HepG2 (cell line): ENCODE data around the gene ZMIZ1. TPM values are rescaled to one million over a fixed set of nuclear protein-coding genes. Genes with fewer than 3 reads are reported as not detected.

Source experiments
- ATAC-seq: fragments of 200-7000 bp; cut with Tn5 transposase; 3 replicates; pipeline ENCODE4 v1.9.1; 2020; ENCODE audit warnings: mild to moderate bottlenecking, moderate library complexity
- BruUV-seq: library from RNA; stranded (reverse); fragments of 400-500 nt; replicated peaks from 2 replicates; lab custom pipeline; 2021; lab: Mats Ljungman, UMichigan
- CTCF ChIA-PET: fragments of 300-600 bp; formaldehyde crosslinking; extraction: SDS; loops from one replicate; lab custom pipeline; 2021; ENCODE audit warnings: low total read pairs, inconsistent platforms, low intra/inter-chr PET ratio; lab: Yijun Ruan, JAX
- POLR2A ChIA-PET: fragments of 350-600 bp; sonication (Branson Sonifier 250); formaldehyde crosslinking; loops from one replicate; lab custom pipeline; 2020; ENCODE audit warnings: antibody characterized with exemption, inconsistent platforms; lab: Yijun Ruan, JAX
- DNase-seq: peaks from one replicate; pipeline ENCODE4 v3.0.0-alpha.2; 2015; ENCODE audit warnings: low spot score
- FAIRE-seq: peaks from 3 replicates; lab custom pipeline; 2011; peaks lifted over from hg19 to GRCh38; lab: Jason Lieb, UNC
- H2AFZ ChIP-seq: one replicate; pipeline ENCODE4 v1.6.1; 2011; ENCODE audit warnings: low read length, inconsistent platforms
- H3K27ac ChIP-seq: fragments of 300-600 bp; 3 replicates; pipeline ENCODE4 v1.8.0; 2011; ENCODE audit warnings: mixed run types, mild to moderate bottlenecking, mixed read lengths, low read length, inconsistent platforms; ENCODE audit not compliant: insufficient read depth; ENCODE audit errors: extremely low read length
- H3K27me3 ChIP-seq, 2 experiments: fragments of 200-600 bp in 1 of 2; 2 replicates in 1 of 2; 3 replicates in 1 of 2; pipeline versions ENCODE4 v1.6.0 to v1.8.0; 2011; ENCODE audit warnings: low read length in 2 of 2, mild to moderate bottlenecking in 2 of 2, moderate library complexity in 2 of 2, inconsistent platforms in 1 of 2; ENCODE audit not compliant: insufficient read depth in 2 of 2, control insufficient read depth in 1 of 2
- H3K36me3 ChIP-seq, 2 experiments: fragments of 200-600 bp in 1 of 2; replicated peaks in 1 of 2; 2 replicates in 1 of 2; 3 replicates in 1 of 2; pipeline versions ENCODE4 v1.5.1 to v1.8.0; 2011; ENCODE audit warnings: low read length in 2 of 2, inconsistent platforms in 1 of 2; ENCODE audit not compliant: insufficient read depth in 2 of 2, control insufficient read depth in 1 of 2
- H3K4me1 ChIP-seq: 2 replicates; pipeline ENCODE4 v1.5.1; 2012; ENCODE audit warnings: low read length, inconsistent platforms; ENCODE audit not compliant: insufficient read depth
- H3K4me2 ChIP-seq: 2 replicates; pipeline ENCODE4 v1.6.0; 2011; ENCODE audit warnings: low read depth, low read length, inconsistent platforms
- H3K4me3 ChIP-seq, 3 experiments: fragments of 200-600 bp in 1 of 3; sonication (generic), shearing (Covaris generic) in 1 of 3; replicated peaks in 1 of 3; 2 replicates each; pipeline ENCODE4 v1.5.1; 2011 to 2016; ENCODE audit warnings: low read length in 3 of 3, inconsistent platforms in 2 of 3, low read depth in 2 of 3, mild to moderate bottlenecking in 2 of 3, control low read depth in 1 of 3, mixed read lengths in 1 of 3; ENCODE audit not compliant: insufficient read depth in 1 of 3
- H3K79me2 ChIP-seq: one replicate; pipeline ENCODE4 v1.6.1; 2011; ENCODE audit warnings: low read length, inconsistent platforms; ENCODE audit not compliant: insufficient read depth
- H3K9ac ChIP-seq: 2 replicates; pipeline ENCODE4 v1.6.0; 2011; ENCODE audit warnings: mild to moderate bottlenecking, low read depth, low read length, inconsistent platforms; ENCODE audit not compliant: insufficient read depth
- H3K9me3 ChIP-seq: 2 replicates; pipeline ENCODE4 v1.5.1; 2012; ENCODE audit warnings: mild to moderate bottlenecking, low read length
- H4K20me1 ChIP-seq: 2 replicates; pipeline ENCODE4 v1.6.0; 2011; ENCODE audit warnings: inconsistent platforms, mild to moderate bottlenecking, low read length, moderate library complexity; ENCODE audit not compliant: insufficient read depth
- KLF12 ChIP-seq: sonication (generic); formaldehyde crosslinking; IDR thresholded peaks from 2 replicates; pipeline ENCODE4 v1.4.0; 2020; ENCODE audit warnings: missing genetic modification reagents, borderline replicate concordance
- PHF5A ChIP-seq: IDR thresholded peaks from one replicate; pipeline ENCODE4 v1.6.1; 2018; ENCODE audit warnings: low read depth, missing genetic modification reagents; ENCODE audit not compliant: unreplicated experiment
- ZNF619 ChIP-seq: sonication (generic); formaldehyde crosslinking; IDR thresholded peaks from 2 replicates; pipeline ENCODE4 v1.4.0; 2020; ENCODE audit warnings: mild to moderate bottlenecking, missing genetic modification reagents
- ZNF703 ChIP-seq: sonication (generic); formaldehyde crosslinking; IDR thresholded peaks from 2 replicates; pipeline ENCODE4 v1.5.1; 2020; ENCODE audit warnings: missing genetic modification reagents, mild to moderate bottlenecking, moderate library complexity, borderline replicate concordance
- WGBS: methylation state at CpG from one replicate; pipeline ENCODE4 v1.1.6; 2017; ENCODE audit warnings: low lambda C conversion rate; 5-methylcytosine and 5-hydroxymethylcytosine counted together
- in situ Hi-C: cut with HindIII; loops from 2 replicates; pipeline ENCODE4 v1.10.0; 2017; ENCODE audit warnings: low pct_unique_long_range_greater_than_20kb; ENCODE audit not compliant: extremely low pct_ligation_motif_present
- intact Hi-C: fragments of 100-400 bp; cut with micrococcal nuclease; formaldehyde crosslinking; loops from one replicate; pipeline ENCODE4 v1.10.0; 2022; ENCODE audit not compliant: unreplicated experiment
- polyA plus RNA-seq, 8 experiments: library from polyadenylated mRNA; depleted of rRNA in 3 of 8; stranded (reverse) in 7 of 8; unstranded in 1 of 8; fragments of >200 nt; fragmentation: Illumina TruSeq in 4 of 8; extraction: Trizol in 4 of 8; gene quantifications; 2 replicates each; pipeline versions ENCODE4 v1.2.1 to v1.2.3, GENCODE V29; 2011 to 2016; ENCODE audit warnings: low read depth in 4 of 8, missing spikeins in 1 of 8, mixed read lengths in 1 of 8; ENCODE audit not compliant: insufficient read depth in 1 of 8
- total RNA-seq, 5 experiments: library from RNA; depleted of rRNA; stranded (reverse); fragments of >200 nt; fragmentation: Illumina TruSeq; extraction: Trizol; gene quantifications; 2 replicates each; pipeline ENCODE4 v1.2.3, GENCODE V29; 2016; ENCODE audit warnings: low read depth in 1 of 5
- TF ChIP-seq, protein P1 (sequence below): sonication (generic); formaldehyde crosslinking; IDR thresholded peaks from 2 replicates; pipeline ENCODE4 v1.4.0; 2020; ENCODE audit warnings: low read depth, missing genetic modification reagents

Gene ZMIZ1
- total and polyA plus RNA-seq, 2 of the 13 experiments (the other 11 are each of a cell fraction or from before 2014, with no cell fraction given): 5.3 to 10.2 TPM

DNA sequence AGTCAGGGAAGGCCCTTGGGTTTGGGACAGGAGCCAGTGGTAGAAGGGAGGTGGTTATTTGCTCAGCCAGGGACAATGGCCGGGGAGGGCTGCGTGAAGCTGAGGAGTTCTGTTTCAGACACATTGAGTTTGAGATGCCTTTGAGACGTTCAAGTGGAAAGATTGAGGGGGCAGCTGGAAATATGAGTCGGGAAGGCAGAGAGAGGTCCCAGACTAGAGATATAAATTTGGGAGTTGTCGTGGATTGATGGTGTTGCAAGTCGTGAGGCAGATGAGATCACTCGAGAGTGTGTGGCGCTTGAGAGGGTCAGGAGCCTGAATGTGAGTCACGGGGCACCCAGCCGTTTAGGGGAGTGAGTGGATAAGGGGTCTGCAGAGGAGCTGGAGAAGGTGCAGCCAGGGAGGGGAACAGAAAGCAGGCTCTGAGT, 73.3 kb downstream of the ZMIZ1 start:
- H3K27ac ChIP-seq: no peak overlapping the region
- in situ Hi-C loops: no loop called here
- H3K9ac ChIP-seq: no peak overlapping the region
- no peak overlapping the region for H3K4me3 ChIP-seq
- H3K4me2 ChIP-seq: no peak overlapping the region
- H4K20me1 ChIP-seq: peaks cover 5% of the 10 kb centered on the region
- TF ChIP-seq KLF12 (CRISPR knock-in tag) (no peak), PHF5A (no peak), ZNF703 (no peak), ZNF619 (CRISPR knock-in tag) (no peak)
- TF ChIP-seq, protein P1, sequence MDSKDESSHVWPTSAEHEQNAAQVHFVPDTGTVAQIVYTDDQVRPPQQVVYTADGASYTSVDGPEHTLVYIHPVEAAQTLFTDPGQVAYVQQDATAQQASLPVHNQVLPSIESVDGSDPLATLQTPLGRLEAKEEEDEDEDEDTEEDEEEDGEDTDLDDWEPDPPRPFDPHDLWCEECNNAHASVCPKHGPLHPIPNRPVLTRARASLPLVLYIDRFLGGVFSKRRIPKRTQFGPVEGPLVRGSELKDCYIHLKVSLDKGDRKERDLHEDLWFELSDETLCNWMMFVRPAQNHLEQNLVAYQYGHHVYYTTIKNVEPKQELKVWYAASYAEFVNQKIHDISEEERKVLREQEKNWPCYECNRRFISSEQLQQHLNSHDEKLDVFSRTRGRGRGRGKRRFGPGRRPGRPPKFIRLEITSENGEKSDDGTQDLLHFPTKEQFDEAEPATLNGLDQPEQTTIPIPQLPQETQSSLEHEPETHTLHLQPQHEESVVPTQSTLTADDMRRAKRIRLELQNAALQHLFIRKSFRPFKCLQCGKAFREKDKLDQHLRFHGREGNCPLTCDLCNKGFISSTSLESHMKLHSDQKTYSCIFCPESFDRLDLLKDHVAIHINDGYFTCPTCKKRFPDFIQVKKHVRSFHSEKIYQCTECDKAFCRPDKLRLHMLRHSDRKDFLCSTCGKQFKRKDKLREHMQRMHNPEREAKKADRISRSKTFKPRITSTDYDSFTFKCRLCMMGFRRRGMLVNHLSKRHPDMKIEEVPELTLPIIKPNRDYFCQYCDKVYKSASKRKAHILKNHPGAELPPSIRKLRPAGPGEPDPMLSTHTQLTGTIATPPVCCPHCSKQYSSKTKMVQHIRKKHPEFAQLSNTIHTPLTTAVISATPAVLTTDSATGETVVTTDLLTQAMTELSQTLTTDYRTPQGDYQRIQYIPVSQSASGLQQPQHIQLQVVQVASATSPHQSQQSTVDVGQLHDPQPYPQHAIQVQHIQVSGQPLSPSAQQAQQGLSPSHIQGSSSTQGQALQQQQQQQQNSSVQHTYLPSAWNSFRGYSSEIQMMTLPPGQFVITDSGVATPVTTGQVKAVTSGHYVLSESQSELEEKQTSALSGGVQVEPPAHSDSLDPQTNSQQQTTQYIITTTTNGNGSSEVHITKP (CRISPR knock-in tag): no peak
- H3K79me2 ChIP-seq: peaks cover 3% of the 10 kb centered on the region
- H3K9me3 ChIP-seq: no peaks in the 10 kb centered on the region
- CTCF ChIA-PET: no interaction called here
- H3K36me3 ChIP-seq: peaks cover 54 to 91% of the 10 kb centered on the region in 2 experiments
- intact Hi-C loops: no loop called here
- H3K27me3 ChIP-seq: no peaks in the 10 kb centered on the region
- H3K4me1 ChIP-seq: peaks cover 23% of the 10 kb centered on the region
- WGBS: 94% methylated on average over 10 of the region's 10 CpGs
- no peak overlapping the region for H2AFZ ChIP-seq
- POLR2A ChIA-PET: no interaction called here
- no TSS peak for BruUV-seq
- ATAC-seq (no peak), DNase-seq (no peak), FAIRE-seq (no peak)
